HG03342 (cell line): Measurements from ENCODE around the gene STARD10.

Experiments
- ATAC-seq: cut with Tn5 transposase; IDR thresholded peaks from one replicate; pipeline ENCODE4 v1.9.1; 2021; ENCODE audit warnings: mild to moderate bottlenecking, moderate library complexity; ENCODE audit not compliant: unreplicated experiment

Gene STARD10

GRCh38 chr11:72782081-72782920 is 11.5 kb downstream of the STARD10 start:
- ATAC-seq, result no peak

GRCh38 chr11:72781313-72782080 is 12.3 kb downstream of the STARD10 start:
- ATAC-seq, result no peak

GRCh38 chr11:72781063-72781312 is 12.9 kb downstream of the STARD10 start:
- ATAC-seq, result no peak

- ATAC-seq, result no peak
These were observed 13.4 kb downstream of the STARD10 start for GRCh38 chr11:72780296-72781062.

GRCh38 chr11:72779495-72780128 is 14.2 kb downstream of the STARD10 start:
- no peak for ATAC-seq

- ATAC-seq, result no peak
These were observed 15.0 kb downstream of the STARD10 start for GRCh38 chr11:72778535-72779494.

- no peak for ATAC-seq
These were observed 16.0 kb downstream of the STARD10 start for GRCh38 chr11:72777755-72778278.

GRCh38 chr11:72776844-72777754 is 16.7 kb downstream of the STARD10 start:
- no peak for ATAC-seq

GRCh38 chr11:72776117-72776843 is 17.6 kb downstream of the STARD10 start:
- no peak for ATAC-seq

- no peak for ATAC-seq
These were observed 18.3 kb downstream of the STARD10 start for GRCh38 chr11:72775288-72776110.

- no peak for ATAC-seq
These were observed 19.3 kb downstream of the STARD10 start for GRCh38 chr11:72774499-72774898.

GRCh38 chr11:72773696-72774095 is 20.2 kb downstream of the STARD10 start:
- ATAC-seq, result no peak

GRCh38 chr11:72773291-72773690 is 20.6 kb downstream of the STARD10 start:
- ATAC-seq, result no peak

GRCh38 chr11:72772059-72772458 is 21.8 kb downstream of the STARD10 start:
- no peak for ATAC-seq

GRCh38 chr11:72771507-72771906 is 22.3 kb downstream of the STARD10 start:
- no peak for ATAC-seq

- ATAC-seq, result no peak
These were observed 23.0 kb downstream of the STARD10 start for GRCh38 chr11:72770799-72771198.

- no peak for ATAC-seq
These were observed 24.2 kb downstream of the STARD10 start for GRCh38 chr11:72769680-72770079.
